ENCODE measurements around the gene COX20.
"Not testable (repeated sequence)": the region's sequence is repeated elsewhere in the genome, so short reads cannot be mapped to it uniquely, and the experiment has no call there.

COX20 gene, protein sequence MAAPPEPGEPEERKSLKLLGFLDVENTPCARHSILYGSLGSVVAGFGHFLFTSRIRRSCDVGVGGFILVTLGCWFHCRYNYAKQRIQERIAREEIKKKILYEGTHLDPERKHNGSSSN

DNA sequence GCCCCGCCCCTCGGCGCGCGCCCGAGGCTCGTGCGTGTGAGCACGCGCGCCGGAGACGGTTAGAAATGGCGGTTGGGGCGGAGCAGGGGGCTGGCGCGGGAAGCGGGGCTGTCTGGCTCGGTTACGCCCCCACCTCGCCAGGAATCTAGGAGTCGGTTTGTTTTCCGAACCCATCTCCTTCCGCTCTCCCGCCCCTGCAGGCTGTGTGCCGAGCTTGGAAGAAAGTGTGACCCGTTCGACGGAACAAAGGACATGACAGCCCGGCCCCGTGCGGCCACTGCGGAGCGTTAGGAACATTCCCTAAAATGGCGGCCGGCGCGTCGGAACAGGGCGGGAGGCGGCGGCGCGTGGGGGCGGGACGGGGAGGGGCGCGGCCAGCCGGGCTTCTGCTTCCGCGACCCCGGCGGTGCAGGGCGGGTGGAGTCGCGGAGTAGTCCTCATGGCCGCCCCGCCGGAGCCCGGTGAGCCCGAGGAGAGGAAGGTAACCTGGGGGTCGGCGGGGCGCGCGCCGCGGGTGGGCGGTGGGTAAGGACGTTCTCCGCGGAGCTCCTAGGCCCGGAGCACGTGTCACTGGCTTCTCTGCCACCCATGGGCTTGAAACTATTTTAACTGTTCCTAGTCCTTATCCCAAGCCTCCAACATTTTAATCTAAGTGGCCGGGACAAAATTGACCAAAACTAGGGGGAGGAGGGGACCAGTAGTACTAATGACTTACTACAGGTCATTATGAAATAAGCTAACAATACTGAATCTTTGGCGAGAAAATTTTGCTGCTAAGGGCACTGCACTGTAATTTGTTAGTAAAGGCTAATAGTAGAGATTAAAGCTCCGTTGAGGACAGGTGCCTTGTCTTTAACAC lies at the start of gene COX20:
Gene COX20, plus strand, starts transcription at position 383 of the 859 bp plus-strand sequence. Its CDS starts 57 bp downstream, at position 440.
- peak; percentile 82 to 86 for DNase-seq (ENCODE audit: low read depth in 1 of 2, low spot score in 1 of 2)

DNA sequence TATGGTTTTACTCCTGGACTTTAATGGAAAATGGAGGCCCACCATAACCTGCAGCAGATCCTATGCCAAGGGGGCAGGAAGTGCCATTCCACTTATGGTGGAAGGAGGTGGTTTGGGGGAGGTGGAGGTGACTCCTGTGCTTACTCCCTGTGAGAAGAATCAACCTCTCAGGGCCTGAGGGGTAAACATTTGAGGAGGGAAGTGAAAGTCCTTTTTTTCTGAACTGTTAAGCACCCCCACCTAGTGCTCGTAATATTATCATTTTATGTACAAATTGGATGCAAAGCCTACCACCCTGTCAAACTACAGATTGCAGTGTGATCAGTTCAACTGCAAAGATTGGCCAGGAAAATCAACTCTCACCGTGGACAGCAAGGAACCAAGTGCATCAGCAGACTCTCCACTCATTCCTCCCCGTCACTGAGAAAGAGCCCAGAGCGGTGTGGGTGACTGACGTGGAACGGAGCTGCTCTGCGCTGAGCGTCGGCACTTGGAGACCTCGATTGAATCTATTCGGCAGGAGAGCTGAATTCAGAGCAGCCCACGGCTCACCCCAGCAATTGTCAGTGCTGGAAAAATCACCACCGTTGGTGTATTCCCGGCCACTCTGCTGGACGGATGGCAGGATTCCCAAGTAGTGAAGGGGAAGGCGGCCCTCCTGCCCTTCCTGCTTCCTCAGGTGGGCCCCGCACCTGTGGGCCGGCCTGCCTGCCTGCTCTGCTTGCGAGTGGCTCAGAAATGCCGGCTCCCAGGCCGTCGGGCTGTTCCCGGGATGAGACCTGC lies 46.8 kb upstream of the COX20 start:
- DNase-seq (ENCODE audit: low read depth in 1 of 2, low spot score in 1 of 2) = no peak

DNA sequence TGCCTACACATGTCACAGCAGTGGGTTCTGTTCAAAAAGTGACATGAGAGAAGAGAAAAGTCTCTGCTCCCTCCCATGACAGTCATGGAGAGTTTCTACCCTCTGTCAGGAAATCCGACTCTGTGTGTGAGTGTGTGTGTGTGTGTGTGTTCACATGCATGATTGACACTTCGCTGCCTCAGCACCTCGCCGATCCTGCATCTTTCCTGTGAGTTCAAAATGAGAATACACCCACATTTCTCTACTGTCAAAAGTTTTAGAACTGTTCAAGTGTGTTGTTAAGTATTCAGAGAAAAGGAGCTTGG lies 46.2 kb upstream of the COX20 start:
- DNase-seq (ENCODE audit: low read depth in 1 of 2, low spot score in 1 of 2) = no peak

DNA sequence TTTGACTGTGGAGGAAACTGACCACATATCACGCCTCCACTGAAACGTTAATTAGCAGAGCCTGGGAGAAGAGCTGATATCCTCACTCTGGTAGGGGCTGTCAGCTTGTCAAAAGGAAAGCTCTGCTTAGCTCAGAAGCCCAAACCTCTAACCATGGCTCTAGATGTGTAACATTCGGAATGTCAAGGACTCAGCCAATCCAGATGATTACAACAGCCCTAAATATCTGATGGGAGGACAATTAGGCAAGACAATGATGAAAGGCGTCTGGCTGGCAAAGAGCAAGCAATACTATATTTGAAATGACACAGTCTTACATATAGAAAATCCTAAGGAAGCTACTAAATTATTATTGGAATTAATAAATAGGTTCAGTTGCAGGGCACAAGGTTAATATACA lies 45.7 kb upstream of the COX20 start:
- no peak for DNase-seq (ENCODE audit: low read depth in 1 of 2, low spot score in 1 of 2)

DNA sequence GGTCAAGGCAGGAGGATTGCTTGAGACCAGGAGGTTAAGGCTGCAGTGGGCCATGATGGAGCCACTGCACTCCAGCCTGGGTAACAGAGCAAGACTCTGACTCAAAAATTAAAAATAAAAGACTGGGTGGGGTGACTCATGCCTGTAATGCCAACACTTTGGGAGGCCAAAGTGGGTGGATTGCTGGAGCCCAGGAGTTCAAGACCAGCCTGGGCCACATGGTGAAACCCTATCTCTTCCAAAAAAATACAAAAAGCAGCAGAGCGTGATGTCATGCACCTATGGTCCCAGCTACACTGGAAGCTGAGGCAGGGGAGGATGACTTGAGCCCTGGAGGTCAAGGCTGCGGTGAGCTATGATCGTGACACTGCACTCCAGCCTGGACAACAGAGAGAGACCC lies 44.4 kb upstream of the COX20 start:
- DNase-seq (ENCODE audit: low read depth in 1 of 2, low spot score in 1 of 2) = no peak

DNA sequence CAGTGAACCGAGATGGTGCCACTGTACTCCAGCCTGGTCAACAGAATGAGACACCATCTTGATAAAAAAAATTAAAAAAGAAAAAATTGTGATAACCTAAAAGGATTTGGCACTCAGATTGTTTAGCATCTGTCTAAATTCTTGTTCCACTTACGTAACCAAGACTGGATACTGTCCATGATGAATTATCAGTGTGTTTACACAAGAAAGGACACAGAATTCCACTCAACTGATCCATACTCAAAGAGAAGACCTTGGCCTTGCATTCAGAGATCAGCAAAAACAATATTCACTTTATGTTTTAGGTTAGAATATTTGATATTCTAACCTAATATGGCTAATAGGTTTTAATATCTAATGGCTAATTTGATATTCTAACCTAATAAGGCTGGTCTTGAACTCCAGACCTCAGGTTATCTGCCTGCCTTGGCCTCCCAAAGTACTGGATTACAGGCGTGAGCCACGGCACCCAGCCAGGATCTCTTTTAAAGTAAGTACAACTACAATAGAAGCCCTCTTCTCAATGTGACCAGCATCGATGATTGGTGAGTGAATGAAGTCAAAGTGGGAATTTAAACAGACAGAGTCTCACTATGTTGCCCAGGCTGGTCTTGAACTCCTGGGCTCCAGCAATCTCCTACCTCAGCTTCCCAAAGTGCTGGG lies 43.1 kb upstream of the COX20 start:
- no peak for DNase-seq (ENCODE audit: low read depth in 1 of 2, low spot score in 1 of 2)

DNA sequence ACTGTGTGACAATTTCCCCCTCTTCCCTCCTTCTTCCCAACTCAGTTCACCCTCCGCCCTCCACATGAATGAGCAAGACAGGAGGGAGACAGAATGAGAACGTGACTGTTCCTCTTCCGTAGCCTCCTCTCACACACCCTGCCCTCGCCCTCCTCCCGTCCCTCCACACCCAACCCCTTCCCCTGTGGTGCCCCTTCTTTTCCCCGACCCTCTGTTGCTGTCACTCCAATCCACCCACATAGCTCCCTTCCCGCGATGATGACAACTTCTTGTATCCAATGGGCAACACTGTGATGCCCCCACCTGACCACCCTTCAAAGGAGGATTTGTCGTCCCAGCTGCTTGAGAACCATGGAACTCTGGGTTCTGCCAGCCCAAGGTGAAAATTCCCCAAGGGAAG lies 41.4 kb upstream of the COX20 start:
- DNase-seq (ENCODE audit: low read depth in 1 of 2, low spot score in 1 of 2) = no peak

DNA sequence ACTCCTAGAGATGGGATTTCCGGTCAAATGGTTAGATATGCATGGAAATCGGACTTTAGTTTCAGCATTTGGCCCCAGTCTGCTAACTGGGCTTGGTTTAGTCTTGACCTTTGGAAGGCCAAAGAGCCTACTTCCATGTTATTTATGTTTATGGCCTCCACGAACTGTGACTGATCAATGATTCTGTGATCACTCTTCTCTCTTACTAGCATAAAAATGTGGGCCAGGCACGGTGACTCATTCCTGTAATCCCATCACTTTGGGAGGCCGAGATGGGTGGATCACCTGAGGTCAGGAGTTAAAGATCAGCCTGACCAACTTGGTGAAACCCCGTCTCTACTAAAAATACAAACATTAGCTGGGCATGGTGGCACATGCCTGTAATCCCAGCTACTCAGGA lies 40.9 kb upstream of the COX20 start:
- DNase-seq (ENCODE audit: low read depth in 1 of 2, low spot score in 1 of 2) = not testable (repeated sequence)

DNA sequence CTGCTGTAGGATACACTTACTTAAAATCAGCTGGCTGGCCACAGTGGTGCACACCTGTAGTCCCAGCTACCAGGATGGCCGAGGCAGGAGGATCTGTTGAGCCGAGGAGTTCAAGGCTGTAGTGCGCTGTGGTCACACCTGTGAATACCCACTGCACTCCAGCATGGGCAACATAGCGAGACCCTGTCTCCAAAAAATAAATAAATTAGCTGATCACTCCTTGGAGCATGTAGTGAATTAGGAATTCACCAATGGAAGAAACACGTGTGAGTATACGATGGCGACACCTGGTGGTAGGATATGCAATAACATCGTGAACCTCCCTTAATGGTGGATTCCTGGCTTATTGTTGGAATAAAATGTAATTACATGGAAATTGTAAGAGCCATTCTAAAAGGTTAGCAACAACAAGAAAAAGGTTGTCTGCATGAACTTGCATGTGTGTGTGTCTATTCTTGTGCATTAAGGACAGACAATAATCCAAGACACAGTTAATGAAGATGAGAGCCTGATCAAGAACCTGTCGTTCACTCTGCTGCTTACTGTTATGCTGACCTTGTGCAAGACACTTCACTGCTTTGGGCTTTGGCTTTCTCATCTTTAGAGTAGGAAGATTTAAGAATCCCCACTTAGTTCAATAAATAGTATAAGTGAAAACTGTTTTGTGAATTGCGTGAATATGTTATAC lies 38.6 kb upstream of the COX20 start:
- no peak for DNase-seq (ENCODE audit: low read depth in 1 of 2, low spot score in 1 of 2)

DNA sequence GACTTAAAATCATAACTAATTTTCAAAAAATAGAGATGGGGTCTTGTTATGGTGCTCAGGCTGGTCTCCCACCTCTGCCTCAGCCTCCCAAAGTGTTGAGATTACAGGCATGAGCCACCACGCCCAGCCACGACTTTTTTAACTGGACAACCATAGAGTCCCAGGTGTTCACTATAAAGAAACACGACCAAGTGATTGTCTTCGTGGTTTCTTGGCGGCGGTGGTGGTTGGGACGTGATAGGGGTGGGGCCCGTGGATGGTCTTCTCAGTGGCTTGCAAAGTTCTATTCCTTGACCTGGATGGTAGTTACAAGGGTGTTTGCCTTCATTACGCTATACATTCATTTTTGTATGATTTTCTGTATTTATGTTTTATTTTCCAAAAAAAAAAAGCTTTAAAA lies 34.6 kb upstream of the COX20 start:
- DNase-seq (ENCODE audit: low read depth in 1 of 2, low spot score in 1 of 2) = no peak

DNA sequence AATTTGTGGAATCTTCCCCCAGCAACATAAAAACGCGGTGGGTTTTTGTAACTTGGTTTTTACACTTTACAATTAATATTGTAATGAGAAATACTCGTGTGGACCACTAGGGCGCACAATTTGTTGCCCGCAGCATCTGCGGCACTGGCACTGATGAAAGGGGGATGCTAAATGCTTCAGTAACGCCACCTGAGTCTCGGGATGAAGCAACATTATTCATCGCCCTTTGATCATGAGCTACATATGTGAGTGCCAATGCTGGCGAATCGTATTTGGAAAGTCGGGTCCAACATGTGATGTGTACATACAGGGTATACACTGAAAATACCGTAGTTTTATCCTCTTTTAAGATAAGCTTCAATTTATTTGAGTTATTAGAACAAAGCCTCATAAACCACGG lies 34.2 kb upstream of the COX20 start:
- peak; percentile 24 to 29 for DNase-seq (ENCODE audit: low read depth in 1 of 2, low spot score in 1 of 2)

DNA sequence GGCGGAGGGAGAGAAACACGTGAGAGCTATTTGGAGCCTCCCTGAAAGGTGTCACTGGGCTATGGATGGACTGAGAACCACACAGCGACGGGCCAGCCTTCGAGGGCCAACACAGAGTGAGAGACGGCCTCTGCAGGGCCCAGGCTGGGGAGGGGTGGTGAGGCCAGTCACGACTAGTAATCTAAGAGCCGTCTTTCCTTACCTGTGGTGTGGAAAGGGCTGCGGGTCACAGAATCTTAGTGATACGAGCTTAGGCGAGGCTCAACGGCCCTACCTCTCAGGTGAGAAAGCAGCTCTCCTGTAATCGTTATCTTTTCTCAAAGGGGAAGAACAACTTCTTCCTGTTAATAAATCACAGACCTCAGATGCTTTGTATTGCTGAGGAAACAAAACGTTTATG lies 33.4 kb upstream of the COX20 start:
- no peak for DNase-seq (ENCODE audit: low read depth in 1 of 2, low spot score in 1 of 2)

DNA sequence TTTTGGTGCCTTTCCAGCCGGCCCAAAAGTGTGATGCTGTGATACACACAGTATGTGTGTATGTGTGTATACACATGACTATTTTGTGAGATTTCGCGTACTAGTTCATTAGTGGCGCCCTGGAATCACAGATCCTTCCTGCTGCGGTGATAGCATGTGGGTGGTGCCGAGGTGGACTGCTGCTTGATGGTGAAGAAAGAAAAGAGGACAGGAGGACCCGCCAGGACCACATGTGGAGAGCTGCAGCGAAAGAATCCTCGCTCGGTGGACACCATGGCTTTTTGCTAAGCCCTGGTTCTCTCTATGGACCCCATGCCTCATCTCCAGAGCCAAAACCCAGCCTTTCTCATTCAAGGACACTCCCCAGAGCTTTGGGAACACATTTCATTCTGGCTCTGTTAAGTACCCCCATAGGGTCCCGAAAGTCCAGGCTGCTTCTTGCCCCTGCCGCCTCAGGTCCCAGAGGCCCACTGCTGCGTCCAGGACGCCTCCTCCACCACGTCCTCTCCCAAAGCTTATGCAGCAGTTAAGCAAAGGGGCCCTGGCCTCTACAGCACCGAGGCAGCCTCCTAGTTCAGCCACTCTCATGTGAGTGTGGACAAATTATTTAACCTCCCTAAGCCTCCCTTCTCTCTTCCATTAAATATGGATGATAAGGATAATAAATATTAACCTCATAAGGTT lies 32.8 kb upstream of the COX20 start:
- DNase-seq (ENCODE audit: low read depth in 1 of 2, low spot score in 1 of 2) = no peak

DNA sequence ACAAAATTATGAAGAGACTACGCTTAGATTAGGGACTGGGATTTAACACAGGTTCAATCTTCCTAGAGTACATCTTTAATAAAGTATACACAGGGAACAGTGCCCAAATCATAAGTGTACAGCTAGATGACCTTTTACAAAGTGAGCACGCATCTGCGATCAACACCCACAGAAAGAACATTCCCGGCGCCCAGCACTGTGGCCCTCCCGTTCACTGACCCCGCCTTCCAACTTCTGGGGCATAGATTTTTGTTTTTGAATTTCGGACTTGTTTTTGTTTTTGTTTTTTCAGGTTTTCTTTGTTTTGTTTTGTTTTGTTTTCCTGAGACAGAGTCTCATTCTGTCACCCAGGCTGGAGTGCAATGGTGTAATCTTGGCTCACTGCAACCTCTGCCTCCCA lies 30.6 kb upstream of the COX20 start:
- DNase-seq (ENCODE audit: low read depth in 1 of 2, low spot score in 1 of 2) = no peak

DNA sequence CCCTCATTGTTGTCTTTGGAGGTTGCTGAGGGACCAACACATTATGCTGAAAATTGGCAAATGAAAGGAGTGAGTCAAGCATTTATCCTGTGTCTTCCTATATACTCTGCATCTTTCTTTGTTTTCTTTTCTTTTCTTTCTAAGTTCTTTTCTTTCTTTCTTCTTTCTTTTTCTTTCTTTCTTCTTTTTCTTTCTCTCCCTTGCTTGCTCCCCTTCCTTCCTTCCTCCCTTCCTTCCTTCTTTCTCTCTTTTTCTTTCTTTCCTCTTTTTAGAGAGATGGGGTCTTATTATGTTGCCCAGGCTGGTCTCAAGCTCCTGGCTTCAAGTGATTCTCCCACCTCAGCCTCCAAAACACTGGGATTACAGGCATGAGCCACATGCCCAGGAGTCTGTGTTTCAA lies 28.3 kb upstream of the COX20 start:
- DNase-seq (ENCODE audit: low read depth in 1 of 2, low spot score in 1 of 2) = no peak

DNA sequence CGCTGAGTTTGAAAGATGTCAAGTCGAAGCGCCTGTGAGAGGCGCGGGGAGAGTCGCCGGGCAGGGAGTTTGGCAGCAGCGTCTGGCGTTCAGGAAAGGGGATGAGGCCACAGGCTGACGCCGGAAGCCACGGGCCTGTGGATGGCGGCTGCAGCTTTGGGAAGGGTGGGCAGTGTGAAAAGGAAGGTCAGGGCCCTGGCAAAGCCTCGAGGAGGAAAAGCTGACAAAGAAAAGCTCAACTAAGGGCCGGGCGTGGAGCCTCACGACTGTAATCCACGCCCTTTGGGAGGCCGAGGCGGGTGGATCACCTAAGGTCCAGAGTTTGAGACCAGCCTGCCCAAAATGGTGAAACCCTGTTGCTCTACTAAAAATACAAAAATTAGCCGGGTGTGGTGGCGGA lies 25.2 kb upstream of the COX20 start:
- DNase-seq (ENCODE audit: low read depth in 1 of 2, low spot score in 1 of 2) = no peak

DNA sequence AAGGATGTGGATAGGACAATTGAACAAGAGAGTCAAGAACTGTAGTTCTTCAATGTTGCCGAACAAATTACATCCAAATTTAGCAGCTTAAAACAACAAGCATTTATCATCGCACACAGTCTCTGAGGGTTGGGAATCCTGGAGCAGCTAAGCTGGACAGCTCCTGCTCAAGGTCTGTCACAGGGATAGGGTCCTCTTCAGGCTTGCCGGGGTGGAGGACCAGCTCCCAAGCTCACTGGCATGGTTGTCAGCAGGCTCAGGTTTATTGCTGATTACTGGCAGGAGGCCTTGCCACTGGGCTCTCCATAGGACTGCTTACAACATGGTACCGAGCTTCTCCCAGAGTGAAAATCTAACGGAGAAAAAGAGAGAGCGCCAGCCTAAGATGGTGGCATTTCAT lies 22.1 kb upstream of the COX20 start:
- no peak for DNase-seq (ENCODE audit: low read depth in 1 of 2, low spot score in 1 of 2)

DNA sequence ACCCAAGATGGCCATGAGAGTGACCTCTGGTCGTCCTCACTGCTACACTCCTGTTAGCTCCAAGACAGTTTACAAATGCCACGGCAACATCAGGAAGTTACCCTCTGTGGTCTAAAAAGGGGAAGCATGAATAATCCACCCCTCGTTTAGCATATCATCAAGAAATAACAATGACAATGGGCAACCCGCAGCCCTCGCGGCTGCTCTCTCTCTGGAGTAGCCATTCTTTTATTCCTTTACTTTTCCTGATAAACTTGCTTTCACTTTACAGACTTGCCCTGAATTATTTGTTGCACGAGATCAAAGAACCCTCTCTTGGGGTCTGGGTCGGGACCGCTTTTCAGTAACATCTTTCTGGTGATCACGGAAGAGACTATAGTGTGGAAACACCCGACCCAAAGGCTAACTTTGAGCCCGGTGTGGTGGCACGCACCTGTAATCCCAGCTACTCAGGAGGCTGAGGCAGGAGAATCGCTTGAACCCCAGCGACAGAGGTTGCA lies 19.8 kb upstream of the COX20 start:
- DNase-seq (ENCODE audit: low read depth in 1 of 2, low spot score in 1 of 2) = no peak

DNA sequence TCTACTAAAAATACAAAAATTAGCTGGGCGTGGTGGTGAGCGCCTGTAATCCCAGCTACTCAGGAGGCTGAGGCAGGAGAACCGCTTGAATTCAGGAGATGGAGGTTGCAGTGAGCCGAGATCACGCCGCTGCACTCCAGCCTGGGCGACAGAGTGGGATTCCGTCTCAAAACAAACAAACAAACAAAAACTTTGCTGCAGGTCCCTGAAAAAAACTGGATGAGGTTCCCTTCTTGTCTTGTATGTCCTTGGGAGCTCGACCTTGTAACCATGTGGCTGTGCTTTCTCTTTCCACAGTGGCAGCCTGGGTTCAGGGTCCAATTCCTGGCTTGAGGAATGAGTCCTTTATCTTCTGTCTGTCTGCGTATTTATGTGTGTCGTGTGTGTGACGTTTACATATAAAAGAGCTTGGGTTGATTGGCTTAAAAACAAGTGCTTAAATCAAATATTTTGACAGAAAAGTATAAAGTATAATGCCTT lies 18.0 kb upstream of the COX20 start:
- no peak for DNase-seq (ENCODE audit: low read depth in 1 of 2, low spot score in 1 of 2)

DNA sequence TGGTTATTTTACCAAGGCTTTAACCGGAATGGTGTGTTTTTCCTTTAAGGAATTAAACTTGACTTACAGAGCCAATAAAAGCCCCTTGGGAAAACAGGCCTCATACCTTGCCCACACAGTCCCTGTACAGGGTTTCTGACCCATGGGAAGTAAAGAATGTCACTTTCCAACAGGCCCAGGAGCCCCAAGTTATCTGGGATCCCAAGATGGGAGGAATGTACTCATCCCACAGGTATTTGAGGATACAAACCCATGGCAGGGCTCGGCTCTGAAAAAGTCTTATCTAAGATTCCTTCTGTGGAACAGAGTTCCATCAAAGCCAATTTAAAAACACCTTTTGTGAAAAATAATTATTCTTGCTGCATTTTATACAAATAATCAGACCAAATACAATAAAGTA lies 15.3 kb upstream of the COX20 start:
- no peak for DNase-seq (ENCODE audit: low read depth in 1 of 2, low spot score in 1 of 2)

Measured in stimulated activated CD4-positive, alpha-beta T cell treated with anti-CD3 and anti-CD28 coated beads, Interleukin-15, amount 100 ng/mL, for 1 hour (primary cell).